NCI-H1417 treated with DMSO at 0.1 percent for 48 hours (cell line): Measurements from ENCODE around the gene RNF5.
"Not testable (repeated sequence)": the region's sequence is repeated elsewhere in the genome, so short reads cannot be mapped to it uniquely, and the experiment has no call there.

Source experiments
- DNase-seq: peaks from one replicate; lab custom pipeline; 2025; lab: John Stamatoyannopoulos, UW

RNF5 gene

DNA sequence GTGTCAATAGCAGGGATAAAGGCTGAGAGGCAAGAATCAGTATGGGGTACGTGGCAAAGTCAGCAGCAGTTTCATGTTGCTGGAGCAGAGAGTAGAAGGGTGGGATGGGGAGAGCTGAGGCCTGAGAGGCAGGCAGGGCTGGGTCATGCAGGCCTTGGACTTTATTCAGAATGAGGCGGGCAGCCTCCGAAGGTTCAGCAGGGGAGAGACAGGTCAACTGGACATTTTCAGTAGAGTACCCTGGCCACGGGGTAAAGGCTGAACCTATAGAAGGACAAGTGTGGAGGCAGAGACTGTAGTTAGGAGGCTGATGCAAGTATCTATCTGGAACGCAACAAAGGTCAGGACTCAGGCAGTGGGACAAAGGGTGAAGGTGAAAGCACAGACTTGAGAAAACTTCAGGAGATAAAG is 32.0 kb downstream of the RNF5 start:
- no peak for DNase-seq

DNA sequence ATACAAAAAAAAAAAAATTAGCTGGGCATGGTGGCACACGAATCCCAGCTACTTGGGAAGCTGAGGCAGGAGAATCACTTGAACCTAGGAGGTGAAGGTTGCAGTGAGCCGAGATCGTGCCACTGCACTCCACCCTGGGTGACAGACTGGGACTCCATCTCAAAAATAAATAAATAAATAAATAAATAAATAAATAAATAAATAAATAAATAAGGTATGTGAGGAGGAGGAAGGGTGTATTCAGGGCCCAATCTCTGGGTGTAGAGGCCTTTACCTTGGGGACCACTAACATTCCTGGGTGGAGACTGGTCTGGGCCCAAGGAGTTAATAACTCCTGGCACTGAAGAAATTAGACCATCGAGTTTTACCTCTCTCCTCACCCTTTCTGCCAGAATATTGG is 33.2 kb downstream of the RNF5 start:
- not testable (repeated sequence) for DNase-seq

DNA sequence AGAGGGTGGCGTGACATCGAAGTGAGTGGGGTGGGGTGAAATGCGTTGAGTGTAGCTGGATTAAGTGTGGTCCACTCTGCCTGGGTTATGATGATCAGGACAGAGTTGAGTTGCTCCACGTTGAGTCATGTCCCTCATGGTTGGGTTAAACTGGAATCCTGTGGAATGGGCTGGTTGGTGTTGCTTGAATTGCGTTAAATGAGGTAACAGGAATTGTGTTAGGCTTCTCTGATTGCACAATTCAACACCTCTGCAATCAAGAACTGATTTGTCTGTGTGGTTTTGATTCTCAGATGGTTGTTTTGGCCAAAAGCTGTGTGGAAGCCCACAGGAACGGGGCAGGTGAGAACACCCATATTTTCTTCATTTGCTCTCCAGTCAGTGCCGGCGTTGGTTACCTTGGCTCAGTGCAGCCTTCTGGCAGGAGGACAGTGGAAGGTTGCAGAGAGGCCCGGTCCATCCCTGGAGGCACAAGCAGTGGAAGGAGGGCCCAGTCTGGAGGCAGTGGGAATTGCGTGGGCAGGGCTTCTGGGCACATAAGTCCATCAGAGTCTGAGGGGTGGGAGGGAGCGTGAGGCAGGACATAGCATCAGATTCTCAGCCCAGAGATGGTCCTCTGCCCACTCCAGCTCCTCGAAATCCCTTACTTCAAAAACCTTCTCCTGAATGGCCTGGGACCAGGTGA is 34.0 kb downstream of the RNF5 start:
- no peak for DNase-seq

DNA sequence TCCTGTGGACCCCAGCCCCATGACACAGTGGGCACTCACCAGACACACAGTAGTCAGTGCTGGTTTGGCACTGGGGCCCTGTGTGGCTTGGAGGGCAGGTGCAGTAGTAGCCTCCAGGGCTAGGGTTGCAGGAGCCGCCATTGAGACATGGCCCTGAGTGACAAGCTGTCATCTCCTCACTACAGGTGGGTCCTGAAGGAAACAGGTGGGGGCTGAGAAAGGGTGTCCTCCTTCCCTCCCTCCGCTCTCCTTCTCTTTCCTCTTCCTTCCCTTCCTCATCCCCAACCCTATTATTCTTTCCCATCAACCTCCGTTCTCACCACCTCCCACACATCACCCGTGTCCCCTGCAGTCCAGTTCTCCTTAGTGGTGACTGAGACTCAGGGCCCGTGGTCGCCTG is 35.4 kb downstream of the RNF5 start:
- no peak for DNase-seq

DNA sequence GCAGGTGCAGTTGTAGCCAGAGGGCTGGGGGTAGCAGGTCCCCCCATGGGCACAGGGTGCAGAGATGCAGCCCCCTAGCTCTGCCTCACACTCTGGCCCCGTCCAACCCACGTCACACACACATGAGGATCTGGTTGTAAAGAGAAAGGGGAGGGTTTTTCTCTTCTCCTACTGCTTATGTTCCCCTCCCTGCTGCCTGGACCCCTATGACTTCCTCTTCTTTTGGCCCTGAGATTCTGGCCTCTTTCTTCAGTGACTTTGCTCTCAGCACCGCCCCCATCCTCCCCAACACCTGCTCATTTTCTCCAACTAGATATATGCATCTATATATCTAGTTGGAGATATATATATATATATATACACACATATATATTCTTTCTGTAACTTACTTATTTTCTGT is 35.9 kb downstream of the RNF5 start:
- no peak for DNase-seq

DNA sequence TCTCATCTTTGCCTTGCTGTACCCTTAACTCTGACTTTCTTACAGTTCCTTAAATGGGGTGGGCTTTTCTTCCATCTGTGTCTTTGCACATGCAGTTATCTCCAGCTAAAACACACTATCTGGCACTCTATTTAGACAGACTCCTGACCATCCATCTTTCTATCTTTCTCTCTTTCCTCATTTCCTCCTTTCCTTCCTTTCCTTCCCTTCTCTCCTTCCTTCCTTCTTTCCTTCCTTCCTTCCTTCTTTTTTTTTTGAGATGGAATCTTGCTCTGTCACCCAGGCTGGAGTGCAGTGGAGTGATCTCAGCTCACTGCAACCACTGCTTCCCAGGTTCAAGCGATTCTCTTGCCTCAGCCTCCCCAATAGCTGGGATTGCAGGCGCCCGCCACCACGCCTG is 37.4 kb downstream of the RNF5 start:
- DNase-seq, result no peak

DNA sequence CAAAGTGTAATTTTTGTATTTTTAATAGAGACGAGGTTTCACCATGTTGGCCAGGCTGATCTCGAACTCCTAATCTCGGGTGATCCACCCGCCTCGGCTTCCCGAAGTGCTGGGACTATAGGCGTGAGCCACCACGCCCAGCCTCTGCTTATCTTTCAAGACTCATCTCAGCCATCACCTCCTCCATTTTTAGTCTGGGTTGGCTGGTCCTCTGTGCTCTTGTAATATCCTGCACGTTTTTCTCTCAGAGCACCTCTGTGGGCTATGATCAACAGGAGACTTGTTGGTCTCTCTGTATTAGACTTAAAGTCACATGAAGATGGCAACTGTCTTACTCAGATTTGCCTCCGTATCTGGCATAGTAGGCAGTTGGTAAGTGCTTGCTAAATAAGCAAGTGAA is 38.1 kb downstream of the RNF5 start:
- no peak for DNase-seq

DNA sequence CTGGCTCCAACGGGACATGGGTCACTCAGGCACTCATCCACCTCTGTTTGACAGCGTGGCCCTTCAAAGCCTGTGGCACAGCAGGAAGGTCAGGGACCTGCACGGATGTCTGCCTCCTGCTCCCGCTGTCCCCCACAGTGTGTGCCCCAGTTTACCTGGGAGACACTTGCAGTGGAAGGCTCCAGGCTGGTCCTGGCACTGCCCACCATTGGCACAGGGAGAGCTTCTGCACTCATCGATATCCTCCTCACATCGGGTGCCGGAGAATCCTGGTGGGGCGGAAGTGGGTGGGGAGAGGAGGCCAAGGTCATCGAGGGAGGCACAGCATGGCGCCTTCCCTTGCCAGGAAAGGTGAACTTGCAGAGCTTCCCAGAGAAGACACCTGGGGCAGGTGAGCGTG is 38.8 kb downstream of the RNF5 start:
- DNase-seq, result no peak

DNA sequence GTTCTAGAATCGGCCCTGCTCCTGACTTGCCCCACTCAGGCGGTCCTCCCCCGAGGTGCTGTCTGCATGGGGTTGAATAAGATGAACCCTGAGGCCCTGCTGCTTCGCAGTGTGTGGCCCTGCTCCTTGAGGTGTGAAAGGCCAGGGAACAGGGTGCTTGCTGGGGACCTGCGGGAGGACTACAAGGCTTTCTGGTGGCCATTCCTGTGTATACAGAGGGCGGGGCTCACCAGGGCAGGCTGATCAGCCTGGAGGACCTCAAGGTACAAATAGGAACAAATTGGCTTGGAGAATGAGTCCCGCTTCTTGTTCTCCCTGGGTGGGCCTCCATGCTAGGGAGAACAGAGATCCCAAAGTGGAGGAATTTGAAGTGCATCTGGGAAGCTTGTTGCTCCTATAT is 40.0 kb downstream of the RNF5 start:
- no peak for DNase-seq

DNA sequence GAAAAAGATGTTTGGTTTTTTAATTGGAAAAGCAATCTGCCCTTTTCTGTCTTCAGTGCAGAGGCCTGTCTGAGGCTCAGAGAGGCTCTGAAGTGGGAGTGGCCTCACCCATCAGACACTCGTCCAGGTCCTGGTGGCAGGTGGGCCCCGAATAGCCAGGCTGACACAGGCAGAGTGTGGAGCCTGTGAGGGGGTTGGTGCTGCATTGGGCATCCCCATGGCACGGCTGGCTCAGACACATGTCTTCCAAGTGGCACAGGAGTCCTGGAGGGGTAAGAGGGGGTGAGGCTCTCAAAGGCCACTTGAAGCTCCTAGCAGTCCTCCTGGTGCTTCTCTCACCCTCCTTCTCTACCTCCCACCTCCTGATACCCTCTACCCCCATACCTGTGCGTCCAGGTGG is 41.8 kb downstream of the RNF5 start:
- no peak for DNase-seq

DNA sequence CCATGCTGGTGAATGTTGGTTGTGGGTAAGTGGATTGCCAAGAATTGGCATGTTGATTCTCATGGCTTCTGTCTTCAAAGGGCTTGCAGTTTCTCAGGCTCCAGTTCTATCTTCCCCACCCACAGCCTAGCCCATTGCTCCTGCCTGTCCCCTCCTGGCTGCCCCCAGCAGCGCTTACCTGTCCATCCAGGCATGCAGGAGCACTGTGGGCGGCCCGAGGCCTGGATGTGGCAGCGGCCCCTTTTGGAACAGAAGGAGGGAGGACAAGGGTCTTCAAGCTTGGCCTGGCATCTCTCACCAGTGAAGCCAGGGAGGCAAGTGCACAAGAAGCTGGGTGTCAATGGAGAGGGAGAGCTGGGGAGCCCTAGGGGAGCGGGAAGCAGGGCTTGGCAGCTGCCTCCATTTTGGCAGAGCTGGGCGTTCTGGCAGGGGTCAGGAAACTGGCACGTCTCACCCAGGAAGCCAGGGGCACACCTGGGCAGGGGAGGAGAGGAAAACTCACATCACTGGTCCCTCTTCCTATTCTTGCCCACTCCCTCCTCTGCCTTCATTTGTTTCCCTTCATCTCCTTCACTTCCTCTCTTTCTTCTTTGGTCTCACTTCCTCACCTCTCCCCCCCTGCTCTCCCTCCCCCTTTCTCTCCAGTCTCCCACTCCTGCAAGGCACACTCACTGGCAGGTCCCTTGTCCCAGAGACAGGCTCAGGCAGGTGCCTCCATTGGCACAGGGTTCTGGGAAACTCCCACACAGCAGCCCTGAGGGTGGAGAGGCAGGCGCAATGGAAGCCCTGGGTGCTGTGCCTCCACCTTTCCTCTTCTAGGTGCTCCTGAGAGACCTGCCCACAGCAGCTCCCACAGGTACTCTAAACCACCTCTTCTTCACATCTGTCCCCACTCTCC is 44.4 kb downstream of the RNF5 start:
- no peak for DNase-seq

DNA sequence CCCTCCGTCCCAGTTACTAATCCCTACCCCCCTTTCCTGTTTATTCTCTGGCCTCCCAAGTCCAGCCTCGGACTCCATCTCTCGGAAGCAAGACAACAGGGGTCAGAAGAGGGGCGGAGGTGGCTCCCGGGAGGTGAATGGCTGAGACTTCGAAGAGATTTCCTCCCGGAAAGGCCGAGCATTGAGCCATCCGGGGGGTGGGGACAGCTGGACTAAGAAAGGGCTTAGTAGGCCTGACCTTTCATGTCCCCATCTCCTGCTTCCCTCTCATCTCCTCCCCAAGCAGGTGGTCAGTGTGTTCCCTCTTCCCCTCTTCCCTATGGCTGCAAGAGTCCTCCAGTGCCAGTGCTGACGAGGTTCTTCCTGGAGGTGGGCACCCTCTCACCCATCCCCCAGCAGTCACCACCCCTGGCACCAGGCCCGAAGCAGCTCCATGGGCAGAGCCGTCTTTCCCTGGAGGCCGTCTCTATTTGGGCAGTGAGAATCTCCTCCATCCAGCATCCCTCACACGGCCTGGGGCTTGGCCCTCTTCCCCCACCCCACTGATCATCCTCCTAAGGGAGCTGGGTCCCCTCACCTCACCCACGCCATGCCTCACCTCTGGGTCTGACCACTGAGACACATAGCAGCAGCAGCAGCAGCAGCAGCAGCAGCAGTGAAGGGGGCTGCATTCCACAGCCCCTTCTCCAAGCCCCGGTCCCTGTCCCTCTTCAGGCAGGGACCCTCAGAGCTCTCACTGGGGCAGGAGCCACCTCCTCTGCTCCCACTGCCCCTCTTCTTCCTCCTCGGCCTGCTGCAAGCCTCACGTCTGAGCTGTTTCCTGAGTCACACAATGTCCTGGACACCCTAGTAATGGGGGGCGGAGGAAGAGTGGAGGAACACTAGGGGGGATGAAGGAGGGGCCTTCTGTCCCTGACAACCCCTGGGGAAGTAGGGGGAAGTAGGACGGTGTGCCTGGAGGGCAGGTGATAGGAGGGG is 45.3 kb downstream of the RNF5 start, which contains the start of gene NOTCH4:
Gene NOTCH4, minus strand, starts transcription at position 810 of the 978 bp plus-strand sequence. Its CDS starts 139 bp downstream, at position 671.
- no peak for DNase-seq

DNA sequence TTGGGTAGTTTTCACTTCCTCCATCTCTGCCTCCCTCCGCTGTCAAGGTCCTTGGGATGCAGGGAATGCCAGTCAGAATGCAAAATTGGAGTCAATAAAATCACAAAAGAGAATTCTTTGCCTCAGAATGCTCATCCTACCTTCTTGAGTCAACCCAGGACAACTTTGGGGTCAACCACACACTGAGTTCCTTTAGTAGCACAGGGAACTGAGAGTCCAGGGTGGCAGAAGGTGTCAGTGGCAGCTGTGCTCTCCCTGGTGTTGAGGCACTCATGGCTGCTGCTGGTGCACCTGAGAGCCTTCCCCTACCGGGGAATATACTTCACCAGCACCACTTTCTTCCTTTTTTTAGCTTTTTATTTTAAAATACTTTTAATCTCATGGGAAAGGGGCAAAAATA is 46.5 kb downstream of the RNF5 start:
- no peak for DNase-seq

DNA sequence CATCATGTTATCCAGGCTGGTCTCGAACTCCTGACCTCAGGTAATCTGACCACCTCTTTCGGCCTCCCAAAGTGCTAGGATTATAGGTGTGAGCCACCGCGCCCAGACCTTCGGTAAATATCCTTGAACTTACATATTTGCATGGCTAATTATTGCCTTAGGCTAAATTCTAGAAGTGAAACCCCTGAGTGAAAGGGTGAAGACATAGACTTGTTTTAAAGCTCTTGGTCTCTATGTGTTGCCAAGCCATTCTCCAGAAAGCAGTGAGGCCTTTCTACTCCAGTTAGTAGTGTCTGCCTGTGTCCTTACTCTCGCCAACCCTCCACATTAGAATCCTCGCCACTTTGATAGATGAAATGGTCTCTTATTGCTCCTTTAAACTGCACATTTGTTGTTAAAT is 48.2 kb downstream of the RNF5 start:
- no peak for DNase-seq
